ENCODE data around the gene MS4A4E.

DNA sequence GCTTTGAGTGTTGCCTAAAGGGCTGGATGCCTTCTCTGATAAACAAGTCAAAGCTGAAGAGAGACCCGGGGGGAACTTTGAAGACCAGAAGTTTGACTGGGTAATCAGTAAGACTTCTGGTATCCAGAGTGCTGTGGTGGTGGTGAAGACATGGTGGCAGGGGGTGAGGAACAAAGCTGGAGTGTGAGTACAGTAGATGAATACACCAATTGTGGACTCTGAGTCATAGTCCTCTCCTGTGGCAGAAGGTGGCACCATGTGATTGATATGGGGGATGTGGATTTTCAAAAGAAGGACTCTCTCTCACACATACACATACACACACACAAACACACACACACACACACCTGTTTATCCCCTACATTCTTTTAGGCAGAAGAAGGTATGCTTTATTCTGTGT is 72.4 kb downstream of the MS4A4E start:
- TF ChIP-seq, protein P1, sequence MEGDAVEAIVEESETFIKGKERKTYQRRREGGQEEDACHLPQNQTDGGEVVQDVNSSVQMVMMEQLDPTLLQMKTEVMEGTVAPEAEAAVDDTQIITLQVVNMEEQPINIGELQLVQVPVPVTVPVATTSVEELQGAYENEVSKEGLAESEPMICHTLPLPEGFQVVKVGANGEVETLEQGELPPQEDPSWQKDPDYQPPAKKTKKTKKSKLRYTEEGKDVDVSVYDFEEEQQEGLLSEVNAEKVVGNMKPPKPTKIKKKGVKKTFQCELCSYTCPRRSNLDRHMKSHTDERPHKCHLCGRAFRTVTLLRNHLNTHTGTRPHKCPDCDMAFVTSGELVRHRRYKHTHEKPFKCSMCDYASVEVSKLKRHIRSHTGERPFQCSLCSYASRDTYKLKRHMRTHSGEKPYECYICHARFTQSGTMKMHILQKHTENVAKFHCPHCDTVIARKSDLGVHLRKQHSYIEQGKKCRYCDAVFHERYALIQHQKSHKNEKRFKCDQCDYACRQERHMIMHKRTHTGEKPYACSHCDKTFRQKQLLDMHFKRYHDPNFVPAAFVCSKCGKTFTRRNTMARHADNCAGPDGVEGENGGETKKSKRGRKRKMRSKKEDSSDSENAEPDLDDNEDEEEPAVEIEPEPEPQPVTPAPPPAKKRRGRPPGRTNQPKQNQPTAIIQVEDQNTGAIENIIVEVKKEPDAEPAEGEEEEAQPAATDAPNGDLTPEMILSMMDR (IDR thresholded peaks at IDR 0.05; ENCODE audit: extremely low read depth in 1 of 2, insufficient read depth in 1 of 2, low read depth in 1 of 2, low read length in 2 of 2): no peak
- TF ChIP-seq EZH2 (IDR thresholded peaks at IDR 0.05; ENCODE audit: borderline replicate concordance, low read depth, low read length, severe bottlenecking) (no peak), POLR2AphosphoS5 (IDR thresholded peaks at IDR 0.05; ENCODE audit: insufficient read depth, low read depth, low read length) (no peak), POLR2A (IDR thresholded peaks at IDR 0.05; ENCODE audit: low read depth, low read length) (no peak), JUN (IDR thresholded peaks at IDR 0.05; ENCODE audit: borderline replicate concordance, insufficient read depth, insufficient read length, low read depth) (no peak), FOS (IDR thresholded peaks at IDR 0.05; ENCODE audit: borderline replicate concordance, insufficient read depth, low read length) (no peak)
- TF ChIP-seq, protein P2, sequence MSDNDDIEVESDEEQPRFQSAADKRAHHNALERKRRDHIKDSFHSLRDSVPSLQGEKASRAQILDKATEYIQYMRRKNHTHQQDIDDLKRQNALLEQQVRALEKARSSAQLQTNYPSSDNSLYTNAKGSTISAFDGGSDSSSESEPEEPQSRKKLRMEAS (IDR thresholded peaks at IDR 0.05; ENCODE audit: insufficient read depth, insufficient read length): no peak

Measured in endothelial cell of umbilical vein (primary cell).